HepG2 (cell line): ENCODE data around the gene C4BPA. TPM values are rescaled to one million over a fixed set of nuclear protein-coding genes. Genes with fewer than 3 reads are reported as not detected.

Experiments used
- CENPBD1 ChIP-seq: sonication (generic); formaldehyde crosslinking; IDR thresholded peaks from 2 replicates; pipeline ENCODE4 v1.8.0; 2022; ENCODE audit warnings: missing genetic modification reagents, low read depth, mild to moderate bottlenecking, borderline replicate concordance
- EED ChIP-seq: sonication (generic); formaldehyde crosslinking; IDR thresholded peaks from 2 replicates; pipeline ENCODE4 v1.5.0; 2020; ENCODE audit warnings: mild to moderate bottlenecking, missing genetic modification reagents
- JUNB ChIP-seq: sonication (generic); formaldehyde crosslinking; IDR thresholded peaks from 2 replicates; pipeline ENCODE4 v1.8.0; 2022; ENCODE audit warnings: missing genetic modification reagents, mild to moderate bottlenecking, borderline replicate concordance
- KLF13 ChIP-seq: sonication (generic); formaldehyde crosslinking; IDR thresholded peaks from 2 replicates; pipeline ENCODE4 v1.4.0; 2020; ENCODE audit warnings: mild to moderate bottlenecking, missing genetic modification reagents
- KLF9 ChIP-seq: IDR thresholded peaks from 2 replicates; pipeline ENCODE4 v1.6.1; 2016; ENCODE audit warnings: low read depth
- MATR3 ChIP-seq: sonication (generic); formaldehyde crosslinking; IDR thresholded peaks from 2 replicates; pipeline ENCODE4 v1.4.0; 2020; ENCODE audit warnings: missing genetic modification reagents
- MXD4 ChIP-seq: IDR thresholded peaks from 2 replicates; pipeline ENCODE4 v1.6.1; 2016; ENCODE audit warnings: mild to moderate bottlenecking, missing biosample characterization, missing genetic modification reagents
- NRL ChIP-seq: sonication (generic); formaldehyde crosslinking; IDR thresholded peaks from 2 replicates; pipeline ENCODE4 v1.5.0; 2020; ENCODE audit warnings: missing genetic modification reagents, mild to moderate bottlenecking, moderate library complexity, borderline replicate concordance
- PTBP1 ChIP-seq: fragments of 200-400 bp; formaldehyde crosslinking; IDR thresholded peaks from 2 replicates; pipeline ENCODE4 v1.6.1; 2018; ENCODE audit warnings: low read length, low read depth; ENCODE audit not compliant: poor library complexity, severe bottlenecking
- SIX4 ChIP-seq: sonication (generic); formaldehyde crosslinking; IDR thresholded peaks from 2 replicates; pipeline ENCODE4 v1.4.0; 2020; ENCODE audit warnings: missing genetic modification reagents
- SNRNP70 ChIP-seq: fragments of 200-400 bp; formaldehyde crosslinking; IDR thresholded peaks from 2 replicates; pipeline ENCODE4 v1.6.1; 2017; ENCODE audit warnings: mild to moderate bottlenecking, low read depth, low read length, moderate library complexity
- TAF1 ChIP-seq: sonication (generic); formaldehyde crosslinking; IDR thresholded peaks from 2 replicates; pipeline ENCODE4 v1.4.0; 2020; ENCODE audit warnings: missing genetic modification reagents
- USF2 ChIP-seq, 2 experiments: sonication (generic) in 1 of 2; formaldehyde crosslinking in 1 of 2; IDR thresholded peaks; 2 replicates each; pipeline versions ENCODE4 v1.5.1 to v1.6.1; 2011 to 2020; ENCODE audit warnings: borderline replicate concordance in 1 of 2, low read depth in 1 of 2, low read length in 1 of 2, mild to moderate bottlenecking in 1 of 2, missing genetic modification reagents in 1 of 2, moderate library complexity in 1 of 2
- ZBTB8A ChIP-seq: sonication (generic); formaldehyde crosslinking; IDR thresholded peaks from 2 replicates; pipeline ENCODE4 v1.4.0; 2020; ENCODE audit warnings: mild to moderate bottlenecking, low read depth, missing genetic modification reagents, borderline replicate concordance
- ZGPAT ChIP-seq: IDR thresholded peaks from 2 replicates; pipeline ENCODE4 v1.6.1; 2016; ENCODE audit warnings: mild to moderate bottlenecking
- ZNF264 ChIP-seq: sonication (generic); formaldehyde crosslinking; IDR thresholded peaks from 2 replicates; pipeline ENCODE4 v1.4.0; 2020; ENCODE audit warnings: missing genetic modification reagents
- ZNF296 ChIP-seq: sonication (generic); formaldehyde crosslinking; conservative IDR thresholded peaks from 2 replicates; pipeline ENCODE4 v1.5.0; 2020; ENCODE audit warnings: mild to moderate bottlenecking, missing genetic modification reagents
- ZNF430 ChIP-seq: sonication (generic); formaldehyde crosslinking; IDR thresholded peaks from 2 replicates; pipeline ENCODE4 v1.9.0; 2021; ENCODE audit warnings: mild to moderate bottlenecking, missing genetic modification reagents
- ZNF543 ChIP-seq: sonication (generic); formaldehyde crosslinking; IDR thresholded peaks from 2 replicates; pipeline ENCODE4 v1.4.0; 2020; ENCODE audit warnings: mild to moderate bottlenecking, missing genetic modification reagents
- ZNF614 ChIP-seq: IDR thresholded peaks from 2 replicates; pipeline ENCODE4 v1.6.1; 2018; ENCODE audit warnings: missing biosample characterization, missing genetic modification reagents, inconsistent platforms, borderline replicate concordance
- ZNF644 ChIP-seq: IDR thresholded peaks from 2 replicates; pipeline ENCODE4 v1.6.1; 2016; ENCODE audit warnings: low read depth
- ZNF724P ChIP-seq: sonication (generic); formaldehyde crosslinking; IDR thresholded peaks from 2 replicates; pipeline ENCODE4 v1.8.0; 2022; ENCODE audit warnings: missing genetic modification reagents, borderline replicate concordance
- ZNF747 ChIP-seq: sonication (generic); formaldehyde crosslinking; IDR thresholded peaks from 2 replicates; pipeline ENCODE4 v1.8.1; 2023; ENCODE audit warnings: missing genetic modification reagents, mild to moderate bottlenecking, borderline replicate concordance
- ZUFSP ChIP-seq: sonication (generic); formaldehyde crosslinking; IDR thresholded peaks from 2 replicates; pipeline ENCODE4 v1.9.0; 2021; ENCODE audit warnings: missing genetic modification reagents, mild to moderate bottlenecking, borderline replicate concordance
- polyA plus RNA-seq, 8 experiments: library from polyadenylated mRNA; depleted of rRNA in 3 of 8; stranded (reverse) in 7 of 8; unstranded in 1 of 8; fragments of >200 nt; fragmentation: Illumina TruSeq in 4 of 8; extraction: Trizol in 4 of 8; gene quantifications; 2 replicates each; pipeline versions ENCODE4 v1.2.1 to v1.2.3, GENCODE V29; 2011 to 2016; ENCODE audit warnings: low read depth in 4 of 8, missing spikeins in 1 of 8, mixed read lengths in 1 of 8; ENCODE audit not compliant: insufficient read depth in 1 of 8
- total RNA-seq, 5 experiments: library from RNA; depleted of rRNA; stranded (reverse); fragments of >200 nt; fragmentation: Illumina TruSeq; extraction: Trizol; gene quantifications; 2 replicates each; pipeline ENCODE4 v1.2.3, GENCODE V29; 2016; ENCODE audit warnings: low read depth in 1 of 5

Gene C4BPA
- total and polyA plus RNA-seq, 2 of the 13 experiments (the other 11 are each of a cell fraction or from before 2014, with no cell fraction given), result 32.1 to 60.1 TPM

- peak; percentile 90 for TF ChIP-seq ZNF644 (CRISPR knock-in tag)
- TF ChIP-seq ZNF430 (CRISPR knock-in tag), result no peak
- no peak for TF ChIP-seq MATR3 (CRISPR knock-in tag)
- no peak for TF ChIP-seq ZNF747 (CRISPR knock-in tag)
- no peak for TF ChIP-seq ZNF543
- no peak for TF ChIP-seq PTBP1
- no peak for TF ChIP-seq CENPBD1 (CRISPR knock-in tag)
- peak; percentile 50; the same call in 1 of the 2 replicates for TF ChIP-seq MXD4 (CRISPR knock-in tag)
- TF ChIP-seq KLF9 (CRISPR knock-in tag), result 0 out of 2 replicates have a peak, but pooled peaks have one; percentile 35
- TF ChIP-seq ZNF614 (CRISPR knock-in tag), result peak; percentile 47; the same call in 1 of the 2 replicates
- TF ChIP-seq ZUFSP (CRISPR knock-in tag), result no peak
- peak; percentile 53; the same call in 1 of the 2 replicates for TF ChIP-seq ZNF264 (CRISPR knock-in tag)
- no peak for TF ChIP-seq ZNF724P (CRISPR knock-in tag)
- no peak for TF ChIP-seq KLF13 (CRISPR knock-in tag)
- TF ChIP-seq ZGPAT, result peak; percentile 95
- TF ChIP-seq TAF1, result peak; percentile 40; the same call in 1 of the 2 replicates
- TF ChIP-seq ZBTB8A (CRISPR knock-in tag), result peak; percentile 25; the same call in 1 of the 2 replicates
- no peak for TF ChIP-seq SNRNP70
- TF ChIP-seq NRL (CRISPR knock-in tag), result no peak
- TF ChIP-seq ZNF296 (CRISPR knock-in tag), result no peak
- TF ChIP-seq USF2 (IDR thresholded peaks at IDR 0.05; ENCODE audit: low read depth, low read length), result no peak
- TF ChIP-seq USF2 (CRISPR knock-in tag; IDR thresholded peaks at IDR 0.05; ENCODE audit: borderline replicate concordance), result no peak
- TF ChIP-seq SIX4 (CRISPR knock-in tag), result 0 out of 2 replicates have a peak, but pooled peaks have one; percentile 33
- no peak for TF ChIP-seq EED
- TF ChIP-seq JUNB (CRISPR knock-in tag), result no peak; the same call in 1 of the 2 replicates
Observed at GRCh38 chr1:207088701-207089626, 15.1 kb upstream of the C4BPA start, which contains the start of gene C4BPB (continued).
